CMK (cell line): Measurements from ENCODE around the gene MYH9.
"Not testable (repeated sequence)": the region's sequence is repeated elsewhere in the genome, so short reads cannot be mapped to it uniquely, and the experiment has no call there.

Source experiments
- DNase-seq: peaks from one replicate; pipeline ENCODE4 v3.0.0-alpha.2; 2010; ENCODE audit warnings: low read depth

MYH9 gene

GRCh38 chr22:36291831-36292740, 95.7 kb downstream of the MYH9 start:
- no peak for DNase-seq

GRCh38 chr22:36290391-36291075, 97.2 kb downstream of the MYH9 start:
- DNase-seq, result not testable (repeated sequence)

- DNase-seq, result not testable (repeated sequence)
These were observed 97.8 kb downstream of the MYH9 start for GRCh38 chr22:36289948-36290371.

DNA sequence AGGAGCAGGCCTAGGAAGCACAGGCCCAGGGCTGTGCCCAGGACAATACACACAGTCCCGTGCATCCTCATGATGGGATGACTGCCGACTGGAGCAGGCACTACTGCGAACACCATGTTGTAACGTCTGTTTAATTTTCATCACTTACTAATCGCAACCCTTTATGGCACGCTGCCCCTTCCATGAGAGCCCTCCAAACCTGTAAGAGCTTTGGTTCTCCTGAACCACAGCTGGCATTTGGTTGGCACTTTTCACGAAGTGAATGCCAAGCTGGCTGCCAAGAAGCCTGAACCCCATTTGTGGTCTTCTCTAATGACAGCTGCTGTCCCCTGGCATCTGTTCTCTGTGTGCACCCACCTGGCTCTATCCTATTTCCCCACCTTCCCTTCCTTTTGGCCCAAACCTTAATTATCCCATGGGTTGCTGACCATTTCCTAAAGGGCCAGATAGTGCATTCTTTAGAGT, 98.3 kb downstream of the MYH9 start:
- no peak for DNase-seq

- no peak for DNase-seq
These were observed 99.0 kb downstream of the MYH9 start for GRCh38 chr22:36288571-36289405.

DNA sequence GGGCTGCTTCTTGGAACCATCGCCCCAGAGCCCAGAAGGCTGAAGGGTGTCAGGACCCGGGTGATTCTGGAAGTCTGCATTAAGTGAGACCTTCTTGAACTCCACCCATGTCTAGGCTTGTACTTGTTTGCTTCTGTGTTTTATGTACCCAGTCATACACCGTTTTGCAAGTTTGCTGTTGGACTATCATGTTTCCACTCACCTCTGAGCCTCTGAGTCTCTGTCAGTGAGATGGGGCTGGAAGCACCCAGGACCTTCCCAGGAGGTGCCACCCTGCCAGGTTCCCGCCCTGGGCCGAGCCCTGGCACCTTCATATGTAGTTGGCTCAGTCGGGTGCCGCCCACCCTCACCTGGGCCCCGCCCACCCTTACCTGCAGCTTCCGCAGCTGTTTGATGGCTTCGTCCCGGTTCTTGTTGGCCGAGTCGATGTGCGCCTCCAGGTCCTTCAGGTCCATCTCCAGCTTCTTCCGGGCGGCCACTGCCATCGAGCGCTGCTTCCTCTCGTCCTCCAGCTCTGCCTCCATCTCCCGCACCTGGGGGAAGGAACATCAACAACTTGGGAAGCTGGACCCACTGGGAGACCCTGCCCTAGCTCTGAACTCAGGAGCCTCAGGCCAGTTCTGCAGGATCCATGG, 99.8 kb downstream of the MYH9 start:
- DNase-seq, result no peak

GRCh38 chr22:36286096-36286957, 101.4 kb downstream of the MYH9 start:
- peak; percentile 42 for DNase-seq

DNA sequence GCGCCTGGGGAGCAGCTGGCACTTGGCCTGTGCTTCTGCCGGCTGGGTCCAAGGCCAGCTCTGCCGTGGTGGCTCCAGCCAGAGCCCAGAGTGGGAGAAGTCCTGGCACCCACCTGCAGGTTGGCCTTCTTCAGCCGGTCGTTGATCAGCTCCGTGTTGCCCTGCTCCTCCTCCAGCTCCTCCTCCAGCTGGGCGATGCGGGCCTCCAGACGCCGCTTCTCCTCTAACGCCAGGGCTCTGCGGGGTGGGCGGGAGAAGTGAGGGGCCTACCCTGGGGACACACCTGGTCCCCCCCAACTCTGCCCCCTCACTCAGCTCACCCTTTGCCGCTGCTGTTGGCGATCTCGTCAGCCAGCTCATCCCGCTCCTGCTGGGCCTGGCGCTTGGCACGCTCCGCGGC, 102.2 kb downstream of the MYH9 start:
- DNase-seq, result no peak

- DNase-seq, result no peak
These were observed 102.8 kb downstream of the MYH9 start for GRCh38 chr22:36285017-36285416.

DNA sequence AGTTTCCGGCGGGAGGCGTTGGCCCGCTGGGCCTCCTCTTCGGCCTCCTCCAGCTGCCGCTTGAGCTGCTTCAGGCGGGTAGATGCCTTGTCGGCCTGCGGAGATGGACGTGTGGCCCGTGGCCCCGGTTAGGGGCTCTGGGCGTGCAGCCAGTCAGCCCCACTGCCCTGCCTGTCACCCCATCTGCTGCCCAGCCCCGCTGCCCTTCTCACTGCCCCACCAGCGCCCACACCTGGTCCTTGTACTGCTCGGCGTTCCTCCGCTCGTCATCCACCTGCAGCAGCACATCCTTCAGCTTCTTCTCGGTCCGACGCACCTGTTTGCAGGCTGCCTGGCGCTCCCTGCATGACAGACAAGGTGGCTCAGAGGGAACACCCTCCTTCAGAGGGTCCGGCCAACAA, 103.6 kb downstream of the MYH9 start:
- no peak for DNase-seq

GRCh38 chr22:36282328-36282831, 105.4 kb downstream of the MYH9 start:
- DNase-seq, result no peak

GRCh38 chr22:36281781-36282327, 105.9 kb downstream of the MYH9 start:
- DNase-seq, result no peak

DNA sequence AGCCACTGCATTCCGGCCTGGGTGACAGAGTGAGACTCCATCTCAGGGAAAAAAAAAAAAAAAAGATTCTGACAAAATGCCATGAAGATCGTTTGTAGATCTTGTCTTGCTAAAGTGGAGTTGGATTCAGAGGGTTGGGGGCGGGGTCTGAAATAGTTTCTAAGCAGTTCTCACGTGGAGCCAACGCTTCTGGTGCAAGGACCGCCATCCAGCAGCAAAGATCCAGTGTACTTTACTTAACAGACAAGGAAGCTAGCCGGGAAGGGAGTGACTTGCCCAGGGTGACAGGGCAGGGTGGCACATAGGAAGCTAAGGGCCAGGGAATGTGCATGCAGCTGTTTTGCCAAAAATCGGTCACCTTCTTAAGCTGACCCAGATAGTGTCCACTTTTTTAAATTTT, 107.4 kb downstream of the MYH9 start:
- no peak for DNase-seq

GRCh38 chr22:36279219-36279666, 108.5 kb downstream of the MYH9 start:
- DNase-seq, result no peak

- no peak for DNase-seq
These were observed 110.1 kb downstream of the MYH9 start for GRCh38 chr22:36277482-36278291.

GRCh38 chr22:36274531-36274930, 113.2 kb downstream of the MYH9 start:
- no peak for DNase-seq

GRCh38 chr22:36271951-36272350, 115.8 kb downstream of the MYH9 start:
- not testable (repeated sequence) for DNase-seq

GRCh38 chr22:36271231-36271630, 116.5 kb downstream of the MYH9 start:
- DNase-seq, result not testable (repeated sequence)

DNA sequence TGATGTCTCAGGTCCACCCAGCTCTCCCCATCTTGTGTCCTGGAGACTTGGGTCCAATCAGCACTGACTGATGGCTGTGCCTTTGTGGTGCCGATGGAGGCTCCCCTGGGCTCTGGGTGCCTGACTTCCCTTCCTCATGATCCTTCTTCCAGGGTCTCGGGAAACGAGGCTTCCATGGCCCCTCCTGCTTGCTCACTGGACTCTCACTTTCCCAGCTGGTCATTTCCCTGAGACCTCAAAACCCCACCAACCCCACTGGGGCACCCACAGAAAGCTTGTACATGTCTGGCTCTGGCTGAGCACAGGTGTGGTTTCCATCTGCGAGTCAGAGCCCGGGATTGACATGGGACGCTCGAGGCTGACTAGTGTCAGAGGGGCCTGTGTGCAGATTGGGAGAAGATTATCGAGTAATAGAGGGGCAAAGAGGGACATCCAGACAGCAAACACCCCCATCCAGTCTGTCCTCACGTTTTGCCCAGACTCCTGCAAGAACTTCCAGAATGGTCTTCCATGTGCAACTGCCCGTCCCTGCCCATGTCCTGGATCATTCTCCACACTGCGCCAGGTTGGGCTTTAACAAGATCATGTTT, 119.8 kb downstream of the MYH9 start:
- no peak for DNase-seq
